ENCODE measurements around the gene EPB41L4B.

Gene EPB41L4B

GRCh38 chr9:109321727-109322126 is 868 bp upstream of the EPB41L4B start:
- DNase-seq (ENCODE audit: low spot score) (no peak), FAIRE-seq (no peak)

- no peak for FAIRE-seq
- no peak for DNase-seq (ENCODE audit: low spot score)
These were observed 523 bp downstream of the EPB41L4B start for GRCh38 chr9:109320331-109320741.

GRCh38 chr9:109319626-109320241 is 1.1 kb downstream of the EPB41L4B start:
- DNase-seq (ENCODE audit: low spot score), result peak; percentile 18
- FAIRE-seq, result no peak

GRCh38 chr9:109319017-109319625 is 1.7 kb downstream of the EPB41L4B start:
- FAIRE-seq (no peak), DNase-seq (ENCODE audit: low spot score) (no peak)

GRCh38 chr9:109317979-109318741 is 2.7 kb downstream of the EPB41L4B start:
- no peak for FAIRE-seq
- no peak for DNase-seq (ENCODE audit: low spot score)

- DNase-seq (ENCODE audit: low spot score) (no peak), FAIRE-seq (no peak)
These were observed 3.4 kb downstream of the EPB41L4B start for GRCh38 chr9:109317311-109317978.

GRCh38 chr9:109316207-109316640 is 4.6 kb downstream of the EPB41L4B start:
- peak; percentile 96 for DNase-seq (ENCODE audit: low spot score)
- peak; percentile 96 for FAIRE-seq

GRCh38 chr9:109315480-109316206 is 5.2 kb downstream of the EPB41L4B start:
- FAIRE-seq, result no peak
- no peak for DNase-seq (ENCODE audit: low spot score)

GRCh38 chr9:109314011-109314531 is 6.8 kb downstream of the EPB41L4B start:
- FAIRE-seq (no peak), DNase-seq (ENCODE audit: low spot score) (no peak)

- DNase-seq (ENCODE audit: low spot score) (no peak), FAIRE-seq (no peak)
These were observed 7.5 kb downstream of the EPB41L4B start for GRCh38 chr9:109313351-109313750.

- no peak for DNase-seq (ENCODE audit: low spot score)
- no peak for FAIRE-seq
These were observed 8.1 kb downstream of the EPB41L4B start for GRCh38 chr9:109312783-109313182.

GRCh38 chr9:109311731-109312130 is 9.1 kb downstream of the EPB41L4B start:
- no peak for DNase-seq (ENCODE audit: low spot score)
- no peak for FAIRE-seq

GRCh38 chr9:109311286-109311685 is 9.6 kb downstream of the EPB41L4B start:
- FAIRE-seq, result no peak

GRCh38 chr9:109310486-109310901 is 10.4 kb downstream of the EPB41L4B start:
- FAIRE-seq, result no peak
- DNase-seq (ENCODE audit: low spot score), result no peak

More at GRCh38 chr9:109311286-109311685, 9.6 kb downstream of the EPB41L4B start:
- DNase-seq (ENCODE audit: low spot score), result no peak

- no peak for DNase-seq (ENCODE audit: low spot score)
- no peak for FAIRE-seq
These were observed 11.6 kb downstream of the EPB41L4B start for GRCh38 chr9:109309282-109309681.

GRCh38 chr9:109307380-109308240 is 13.2 kb downstream of the EPB41L4B start:
- FAIRE-seq, result no peak

GRCh38 chr9:109305801-109306200 is 15.1 kb downstream of the EPB41L4B start:
- FAIRE-seq, result no peak
- no peak for DNase-seq (ENCODE audit: low spot score)

More at GRCh38 chr9:109307380-109308240, 13.2 kb downstream of the EPB41L4B start:
- peak; percentile 21 for DNase-seq (ENCODE audit: low spot score)

GRCh38 chr9:109304347-109304746 is 16.5 kb downstream of the EPB41L4B start:
- FAIRE-seq, result no peak
- DNase-seq (ENCODE audit: low spot score), result no peak

GRCh38 chr9:109303900-109304299 is 17.0 kb downstream of the EPB41L4B start:
- FAIRE-seq (no peak), DNase-seq (ENCODE audit: low spot score) (no peak)

GRCh38 chr9:109302606-109303005 is 18.3 kb downstream of the EPB41L4B start:
- FAIRE-seq (no peak), DNase-seq (ENCODE audit: low spot score) (no peak)

Data from RCC 7860 (cell line).